A549 (cell line): ENCODE data around the gene GALNT18. TPM values are rescaled to one million over a fixed set of nuclear protein-coding genes. Genes with fewer than 3 reads are reported as not detected.

Source experiments
- ATAC-seq, 2 experiments: fragments of 200-7000 bp in 1 of 2; fragments of >200 bp in 1 of 2; cut with Nextera tagmentation in 1 of 2; cut with Tn5 transposase in 1 of 2; 3 replicates each; pipeline versions ENCODE4 v1.8.0 to v1.9.1; 2018 to 2020; ENCODE audit warnings: mild to moderate bottlenecking in 1 of 2, moderate library complexity in 1 of 2
- CTCF ChIA-PET: fragments of 300-600 bp; sonication (Branson Sonifier 250); formaldehyde crosslinking; extraction: SDS; loops from one replicate; lab custom pipeline; 2021; ENCODE audit warnings: antibody characterized with exemption, inconsistent platforms; lab: Yijun Ruan, JAX
- POLR2A ChIA-PET: fragments of 350-600 bp; formaldehyde crosslinking; extraction: SDS; loops from one replicate; lab custom pipeline; 2021; ENCODE audit warnings: antibody characterized with exemption, inconsistent platforms; lab: Yijun Ruan, JAX
- DNase-seq, 2 experiments: peaks; one replicate each; pipeline versions ENCODE4 v3.0.0 to v3.0.0-alpha.2; 2011 to 2016; ENCODE audit warnings: low read depth in 1 of 2, low spot score in 1 of 2
- FAIRE-seq: peaks from 2 replicates; lab custom pipeline; 2011; peaks lifted over from hg19 to GRCh38; lab: Jason Lieb, UNC
- H3K27ac ChIP-seq, 2 experiments: fragments of >200 bp; sonication (Bioruptor Twin); formaldehyde crosslinking; 3 replicates each; pipeline ENCODE4 v1.5.1; 2016 to 2017
- H3K4me1 ChIP-seq: fragments of >200 bp; sonication (Bioruptor Twin); formaldehyde crosslinking; 3 replicates; pipeline ENCODE4 v1.6.1; 2016
- H3K4me2 ChIP-seq: fragments of >200 bp; sonication (Bioruptor Twin); formaldehyde crosslinking; 3 replicates; pipeline ENCODE4 v1.6.1; 2016
- H3K4me3 ChIP-seq: fragments of >200 bp; sonication (Bioruptor Twin); formaldehyde crosslinking; 3 replicates; pipeline ENCODE4 v1.5.1; 2016
- H3K9me3 ChIP-seq: fragments of >200 bp; sonication (Bioruptor Twin); formaldehyde crosslinking; 3 replicates; pipeline ENCODE4 v1.6.1; 2016
- BHLHE40 ChIP-seq: IDR thresholded peaks from 2 replicates; pipeline ENCODE4 v1.6.1; 2012; ENCODE audit warnings: low read depth, low read length, inconsistent platforms
- CBX2 ChIP-seq: fragments of 200-600 bp; sonication (generic); IDR thresholded peaks from 2 replicates; pipeline ENCODE4 v1.6.1; 2016; ENCODE audit warnings: low read depth, mild to moderate bottlenecking, borderline replicate concordance
- CHD2 ChIP-seq: fragments of 150-350 bp; IDR thresholded peaks from 2 replicates; pipeline ENCODE4 v1.6.1; 2014; ENCODE audit warnings: low read length; ENCODE audit not compliant: partially characterized antibody
- EHF ChIP-seq: fragments of 250-450 bp; sonication (Bioruptor Pico); IDR thresholded peaks from 2 replicates; pipeline ENCODE4 v1.5.0; 2020; ENCODE audit warnings: mild to moderate bottlenecking
- ELK1 ChIP-seq: fragments of 150-350 bp; IDR thresholded peaks from 2 replicates; pipeline ENCODE4 v1.6.1; 2014; ENCODE audit warnings: low read depth, mild to moderate bottlenecking, low read length
- EP300 ChIP-seq, 2 experiments: fragments of >200 bp; sonication (Bioruptor Twin); formaldehyde crosslinking; IDR thresholded peaks; 2 replicates in 1 of 2; 3 replicates in 1 of 2; pipeline ENCODE4 v1.6.1; 2016 to 2017
- ESRRA ChIP-seq: fragments of 150-350 bp; IDR thresholded peaks from 2 replicates; pipeline ENCODE4 v1.6.1; 2014; ENCODE audit warnings: mild to moderate bottlenecking, low read length, borderline replicate concordance
- FOSB ChIP-seq: fragments of 250-450 bp; sonication (Bioruptor Pico); IDR thresholded peaks from 2 replicates; pipeline ENCODE4 v1.5.0; 2020; ENCODE audit warnings: mild to moderate bottlenecking, moderate library complexity
- HES2 ChIP-seq: fragments of >200 bp; sonication (Bioruptor Twin); formaldehyde crosslinking; IDR thresholded peaks from 2 replicates; pipeline ENCODE4 v1.6.1; 2016
- HMGXB4 ChIP-seq: fragments of 250-450 bp; sonication (Bioruptor Pico); IDR thresholded peaks from 2 replicates; pipeline ENCODE4 v1.5.0; 2021; ENCODE audit warnings: mild to moderate bottlenecking, moderate library complexity, borderline replicate concordance
- JUN ChIP-seq, 2 experiments: fragments of >200 bp; sonication (Bioruptor Twin); formaldehyde crosslinking; IDR thresholded peaks; 2 replicates in 1 of 2; 3 replicates in 1 of 2; pipeline ENCODE4 v1.6.1; 2016 to 2017
- JUNB ChIP-seq: fragments of >200 bp; sonication (Bioruptor Twin); formaldehyde crosslinking; IDR thresholded peaks from 2 replicates; pipeline ENCODE4 v1.6.1; 2016
- MAFK ChIP-seq: fragments of 450-650 bp; IDR thresholded peaks from 2 replicates; pipeline ENCODE4 v1.6.1; 2014; ENCODE audit not compliant: partially characterized antibody
- MAX ChIP-seq: IDR thresholded peaks from 2 replicates; pipeline ENCODE4 v1.6.1; 2012
- NR3C1 ChIP-seq: fragments of >200 bp; sonication (Bioruptor Twin); formaldehyde crosslinking; IDR thresholded peaks from 3 replicates; pipeline ENCODE4 v1.6.1; 2017
- PBX3 ChIP-seq: IDR thresholded peaks from 2 replicates; pipeline ENCODE4 v1.6.1; 2012
- RCOR1 ChIP-seq: fragments of 150-350 bp; IDR thresholded peaks from 2 replicates; pipeline ENCODE4 v1.6.1; 2014; ENCODE audit warnings: antibody characterized with exemption, low read length, low read depth
- SREBF2 ChIP-seq: fragments of 450-650 bp; IDR thresholded peaks from 2 replicates; pipeline ENCODE4 v1.6.1; 2014; ENCODE audit warnings: mild to moderate bottlenecking, moderate library complexity
- TFCP2L1 ChIP-seq: fragments of 250-450 bp; sonication (Bioruptor Pico); IDR thresholded peaks from 2 replicates; pipeline ENCODE4 v1.5.0; 2021; ENCODE audit warnings: mild to moderate bottlenecking
- USF2 ChIP-seq: fragments of 450-650 bp; IDR thresholded peaks from 2 replicates; pipeline ENCODE4 v1.6.1; 2014; ENCODE audit warnings: antibody characterized with exemption
- ZC3H11A ChIP-seq: fragments of 450-650 bp; IDR thresholded peaks from 2 replicates; pipeline ENCODE4 v1.6.1; 2014; ENCODE audit warnings: antibody characterized with exemption, mild to moderate bottlenecking
- ZSCAN20 ChIP-seq: fragments of 250-450 bp; sonication (Bioruptor Pico); IDR thresholded peaks from 2 replicates; pipeline ENCODE4 v1.8.0; 2022; ENCODE audit warnings: mild to moderate bottlenecking, moderate library complexity
- WGBS: methylation state at CpG from one replicate; pipeline ENCODE4 v1.1.6; 2017; ENCODE audit errors: missing lambda C conversion rate; 5-methylcytosine and 5-hydroxymethylcytosine counted together
- polyA plus RNA-seq, 4 experiments: library from polyadenylated mRNA; depleted of rRNA in 3 of 4; stranded (reverse); fragments of >200 nt; fragmentation: RNase III in 1 of 4; extraction: RNeasy Plus Mini Kit Qiagen cat#74134 plus additional on column Dnase treatment in 1 of 4; gene quantifications; 2 replicates in 3 of 4; 3 replicates in 1 of 4; pipeline ENCODE4 v1.2.3, GENCODE V29; 2011 to 2017

The GALNT18 gene
- polyA plus RNA-seq, 2 of the 4 experiments (the other 2 are of a cell fraction): 6.7 to 16.1 TPM

- Histone ChIP-seq H3K4me1 (0 out of 3 replicates have a peak, but pooled peaks cover 8% of the 10 kb centered on the region), H3K4me3 (no peak overlapping the region), H3K9me3 (no peaks in the 10 kb centered on the region), H3K27ac (no peak overlapping the region), H3K4me2 (no peak overlapping the region)
- CTCF ChIA-PET: interaction anchor here (1.0 kb wide), 2 partner anchors 13 to 23 kb away, joined by 3 to 4 read pairs; no protein-coding TSS in a partner anchor
- WGBS: 81% methylated on average over 4 of the region's 4 CpGs
- DNase-seq (no peak), ATAC-seq (no peak), FAIRE-seq (no peak)
- POLR2A ChIA-PET: no interaction called here
- TF ChIP-seq CHD2 (no peak), ESRRA (no peak), EP300 (IDR thresholded peaks at IDR 0.05) (no peak), JUN (IDR thresholded peaks at IDR 0.05) (no peak)
Measured at GRCh38 chr11:11389238-11389637, 232.6 kb downstream of the GALNT18 start.

GRCh38 chr11:11387622-11388305, 234.0 kb downstream of the GALNT18 start:
- POLR2A ChIA-PET: no interaction called here
- Histone ChIP-seq H3K4me3 (no peak overlapping the region), H3K9me3 (no peaks in the 10 kb centered on the region), H3K4me2 (no peak overlapping the region), H3K4me1 (0 out of 3 replicates have a peak, but pooled peaks cover 8% of the 10 kb centered on the region), H3K27ac (no peak overlapping the region)
- TF ChIP-seq ZC3H11A (no peak), BHLHE40 (no peak), ELK1 (no peak), CBX2 (no peak), FOSB (CRISPR knock-in tag) (no peak), PBX3 (no peak), MAX (no peak), NR3C1 (no peak), EHF (CRISPR knock-in tag) (no peak), HES2 (no peak), HMGXB4 (CRISPR knock-in tag) (no peak), TFCP2L1 (no peak), ZSCAN20 (CRISPR knock-in tag) (no peak), RCOR1 (no peak), JUNB (no peak), USF2 (no peak), SREBF2 (no peak), MAFK (no peak)
- DNase-seq (no peak), FAIRE-seq (no peak), ATAC-seq (no peak)
- CTCF ChIA-PET: no interaction called here
- WGBS: 79% methylated on average over 10 of the region's 10 CpGs
